Neuronal stem cell (in vitro differentiated cells): ENCODE results near the gene GRAMD4.
A peak's percentile ranks its signal among the peaks of the same experiment; 100 is the strongest.

Source experiments
- DNase-seq: peaks from one replicate; pipeline ENCODE4 v3.0.0-alpha.2; 2013; ENCODE audit warnings: low spot score
- H2AFZ ChIP-seq: one replicate; pipeline ENCODE4 v1.6.1; 2013; ENCODE audit warnings: mild to moderate bottlenecking, low read length, inconsistent platforms
- H2AK5ac ChIP-seq: 2 replicates; pipeline ENCODE4 v1.6.1; 2013; ENCODE audit warnings: low read depth, mild to moderate bottlenecking, inconsistent platforms, low read length, moderate library complexity, mixed read lengths
- H2BK120ac ChIP-seq: 2 replicates; pipeline ENCODE4 v1.6.1; 2013; ENCODE audit warnings: low read depth, mild to moderate bottlenecking, inconsistent platforms, low read length, moderate library complexity, mixed read lengths
- H2BK12ac ChIP-seq: one replicate; pipeline ENCODE4 v1.6.1; 2013; ENCODE audit warnings: low read length, inconsistent platforms
- H2BK15ac ChIP-seq: 2 replicates; pipeline ENCODE4 v1.6.1; 2013; ENCODE audit warnings: mild to moderate bottlenecking, low read length, inconsistent platforms, mixed read lengths
- H2BK5ac ChIP-seq: one replicate; pipeline ENCODE4 v1.6.1; 2013; ENCODE audit warnings: inconsistent platforms, mild to moderate bottlenecking, low read length, moderate library complexity
- H3K14ac ChIP-seq: one replicate; pipeline ENCODE4 v1.6.1; 2013; ENCODE audit warnings: low read length, inconsistent platforms
- H3K18ac ChIP-seq: 2 replicates; pipeline ENCODE4 v1.6.1; 2013; ENCODE audit warnings: low read length, inconsistent platforms
- H3K23ac ChIP-seq: 2 replicates; pipeline ENCODE4 v1.6.1; 2013; ENCODE audit warnings: low read depth, mild to moderate bottlenecking, mixed read lengths, low read length, inconsistent platforms; ENCODE audit not compliant: poor library complexity
- H3K27ac ChIP-seq: replicated peaks from 3 replicates; pipeline ENCODE4 v1.5.1; 2013; ENCODE audit warnings: low read length, inconsistent platforms
- H3K27me3 ChIP-seq, 3 experiments: 2 replicates each; pipeline ENCODE4 v1.6.1; 2013; ENCODE audit warnings: low read length in 3 of 3, mild to moderate bottlenecking in 2 of 3, inconsistent platforms in 1 of 3, low read depth in 1 of 3, mixed read lengths in 1 of 3, moderate library complexity in 1 of 3; ENCODE audit not compliant: control insufficient read depth in 3 of 3, insufficient read depth in 3 of 3
- H3K36me3 ChIP-seq, 2 donors: replicated peaks in 1 of 2; 2 replicates each; pipeline ENCODE4 v1.6.1; 2013; ENCODE audit warnings: low read length in 2 of 2; ENCODE audit not compliant: control insufficient read depth in 2 of 2, insufficient read depth in 2 of 2
- H3K4ac ChIP-seq: 2 replicates; pipeline ENCODE4 v1.6.1; 2013; ENCODE audit warnings: inconsistent platforms, mild to moderate bottlenecking, low read length, moderate library complexity
- H3K4me1 ChIP-seq, 2 donors: 1 replicate in 1 of 2; 2 replicates in 1 of 2; pipeline ENCODE4 v1.6.1; 2013; ENCODE audit warnings: low read length in 2 of 2, low read depth in 1 of 2; ENCODE audit not compliant: control insufficient read depth in 2 of 2, insufficient read depth in 1 of 2
- H3K4me2 ChIP-seq: one replicate; pipeline ENCODE4 v1.6.1; 2013; ENCODE audit warnings: mild to moderate bottlenecking, low read length, inconsistent platforms; ENCODE audit not compliant: insufficient read depth, poor library complexity, severe bottlenecking
- H3K4me3 ChIP-seq, 2 donors: 2 replicates each; pipeline ENCODE4 v1.5.1; 2013; ENCODE audit warnings: low read length in 2 of 2, mild to moderate bottlenecking in 2 of 2, inconsistent platforms in 1 of 2, moderate library complexity in 1 of 2
- H3K79me1 ChIP-seq: one replicate; pipeline ENCODE4 v1.6.1; 2013; ENCODE audit warnings: low read depth, mild to moderate bottlenecking, inconsistent platforms, low read length, moderate library complexity
- H3K9ac ChIP-seq: one replicate; pipeline ENCODE4 v1.6.1; 2013; ENCODE audit warnings: mild to moderate bottlenecking, low read depth, low read length, inconsistent platforms; ENCODE audit not compliant: poor library complexity
- H3K9me3 ChIP-seq, 2 donors: replicated peaks in 1 of 2; 2 replicates each; pipeline versions ENCODE3 to v1.6.1; 2013; ENCODE audit warnings: low read length in 2 of 2, mild to moderate bottlenecking in 2 of 2, inconsistent platforms in 1 of 2, low read depth in 1 of 2, mixed read lengths in 1 of 2, moderate library complexity in 1 of 2; ENCODE audit not compliant: control insufficient read depth in 2 of 2, insufficient read depth in 1 of 2
- H4K8ac ChIP-seq: one replicate; pipeline ENCODE4 v1.6.1; 2013; ENCODE audit warnings: low read depth, mild to moderate bottlenecking, inconsistent platforms, low read length, moderate library complexity
- H4K91ac ChIP-seq: one replicate; pipeline ENCODE4 v1.6.1; 2013; ENCODE audit warnings: low read length, low read depth, mild to moderate bottlenecking, inconsistent platforms; ENCODE audit not compliant: poor library complexity
- WGBS, 2 donors: extraction: QIAGEN DNeasy Blood & Tissue Kit; methylation state at CpG; one replicate each; pipeline ENCODE4 v1.1.7; 2013; ENCODE audit warnings: missing lambda C conversion rate in 2 of 2, mixed read lengths in 1 of 2; ENCODE audit not compliant: insufficient read length in 2 of 2, insufficient replicate concordance in 1 of 2; ENCODE audit errors: extremely low coverage in 2 of 2; 5-methylcytosine and 5-hydroxymethylcytosine counted together

Gene GRAMD4

GRCh38 chr22:46659059-46659790 is 39.0 kb downstream of the GRAMD4 start:
- H2BK12ac ChIP-seq = no peak overlapping the region
- H3K27me3 ChIP-seq = no peaks in the 10 kb centered on the region
- no peak overlapping the region for H4K8ac ChIP-seq
- no CpG with 5 or more reads among the region's 14 CpGs for WGBS, 2 donors
- H2BK5ac ChIP-seq = no peak overlapping the region
- no peak overlapping the region for H2BK120ac ChIP-seq
- peaks cover 0 to 4% of the 10 kb centered on the region in 2 donors for H3K36me3 ChIP-seq
- H3K18ac ChIP-seq = no peak overlapping the region
- peak overlapping the region; percentile 12 for H3K9ac ChIP-seq
- H3K4me3 ChIP-seq = no peak overlapping the region
- peak overlapping the region; percentile 32 for H3K23ac ChIP-seq
- no peak overlapping the region for H3K27ac ChIP-seq
- no peaks in the 10 kb centered on the region for H3K79me1 ChIP-seq
- peak overlapping the region; percentile 41 for H3K14ac ChIP-seq
- H3K4me1 ChIP-seq = no peaks in the 10 kb centered on the region
- no peak overlapping the region for H3K4ac ChIP-seq
- no peak overlapping the region for H4K91ac ChIP-seq
- no peak overlapping the region for H2BK15ac ChIP-seq
- H2AK5ac ChIP-seq = no peak overlapping the region
- DNase-seq = no peak
- no peak overlapping the region for H2AFZ ChIP-seq
- no peak overlapping the region for H3K4me2 ChIP-seq
- H3K9me3 ChIP-seq = no peaks in the 10 kb centered on the region

- H3K27me3 ChIP-seq = no peaks in the 10 kb centered on the region
- H2BK120ac ChIP-seq = no peak overlapping the region
- H2BK5ac ChIP-seq = peak overlapping the region; percentile 82
- H3K79me1 ChIP-seq = no peaks in the 10 kb centered on the region
- no peak for DNase-seq
- H4K91ac ChIP-seq = no peak overlapping the region
- H3K27ac ChIP-seq = no peak overlapping the region
- no peak overlapping the region for H2AFZ ChIP-seq
- no CpG with 5 or more reads among the region's 12 CpGs for WGBS, 2 donors
- no peaks in the 10 kb centered on the region for H3K9me3 ChIP-seq
- peak overlapping the region; percentile 93 for H3K4ac ChIP-seq
- no peak overlapping the region for H3K9ac ChIP-seq
- H3K18ac ChIP-seq = no peak overlapping the region
- H2AK5ac ChIP-seq = no peak overlapping the region
- H2BK12ac ChIP-seq = no peak overlapping the region
- H4K8ac ChIP-seq = no peak overlapping the region
- peak overlapping the region; percentile 73 for H3K23ac ChIP-seq
- no peak overlapping the region for H2BK15ac ChIP-seq
- H3K4me1 ChIP-seq = no peaks in the 10 kb centered on the region
- H3K4me3 ChIP-seq = no peak overlapping the region
- no peak overlapping the region for H3K4me2 ChIP-seq
- H3K14ac ChIP-seq = no peak overlapping the region
- peaks cover 0 to 6% of the 10 kb centered on the region in 2 donors for H3K36me3 ChIP-seq
Measured at GRCh38 chr22:46659791-46660186, 39.6 kb downstream of the GRAMD4 start.

- Histone ChIP-seq H3K4ac (no peak overlapping the region), H2BK12ac (no peak overlapping the region), H3K36me3 (peaks cover 0 to 6% of the 10 kb centered on the region in 2 donors), H3K14ac (no peak overlapping the region), H3K4me1 (no peaks in the 10 kb centered on the region), H3K27me3 (no peaks in the 10 kb centered on the region), H3K23ac (peak overlapping the region; percentile 75), H3K4me2 (no peak overlapping the region), H3K4me3 (no peak overlapping the region), H3K9me3 (no peaks in the 10 kb centered on the region), H3K79me1 (no peaks in the 10 kb centered on the region), H2AK5ac (no peak overlapping the region), H2BK5ac (no peak overlapping the region), H2AFZ (no peak overlapping the region), H4K8ac (no peak overlapping the region), H3K9ac (no peak overlapping the region), H2BK15ac (no peak overlapping the region), H4K91ac (no peak overlapping the region), H2BK120ac (no peak overlapping the region), H3K27ac (no peak overlapping the region), H3K18ac (no peak overlapping the region)
- no peak for DNase-seq
- WGBS, 2 donors = no CpG with 5 or more reads among the region's 11 CpGs
Measured at GRCh38 chr22:46660604-46661201, 40.5 kb downstream of the GRAMD4 start.

- Histone ChIP-seq H3K4me1 (no peaks in the 10 kb centered on the region), H2BK12ac (no peak overlapping the region), H3K18ac (no peak overlapping the region), H2BK15ac (no peak overlapping the region), H2BK5ac (no peak overlapping the region), H2AK5ac (no peak overlapping the region), H3K9me3 (no peaks in the 10 kb centered on the region), H3K23ac (peak overlapping the region; percentile 43), H3K79me1 (no peaks in the 10 kb centered on the region), H3K14ac (peak overlapping the region; percentile 71), H3K4me2 (no peak overlapping the region), H4K8ac (no peak overlapping the region), H3K4ac (no peak overlapping the region), H4K91ac (no peak overlapping the region), H2BK120ac (no peak overlapping the region), H3K9ac (no peak overlapping the region), H3K4me3 (no peak overlapping the region), H3K27ac (no peak overlapping the region), H3K27me3 (no peaks in the 10 kb centered on the region), H2AFZ (no peak overlapping the region), H3K36me3 (peaks cover 0 to 8% of the 10 kb centered on the region in 2 donors)
- WGBS, 2 donors = no CpG with 5 or more reads among the region's 22 CpGs
- no peak for DNase-seq
Measured at GRCh38 chr22:46661221-46661851, 41.1 kb downstream of the GRAMD4 start.
